Inflammatory macrophage treated with lipopolysaccharide for 4 hours (primary cell): ENCODE measurements around the gene FOXO3.
A peak's percentile ranks its signal among the peaks of the same experiment; 100 is the strongest.

Source experiments
- DNase-seq: peaks from one replicate; pipeline ENCODE4 v3.0.0-alpha.2; 2020

The FOXO3 gene

DNA sequence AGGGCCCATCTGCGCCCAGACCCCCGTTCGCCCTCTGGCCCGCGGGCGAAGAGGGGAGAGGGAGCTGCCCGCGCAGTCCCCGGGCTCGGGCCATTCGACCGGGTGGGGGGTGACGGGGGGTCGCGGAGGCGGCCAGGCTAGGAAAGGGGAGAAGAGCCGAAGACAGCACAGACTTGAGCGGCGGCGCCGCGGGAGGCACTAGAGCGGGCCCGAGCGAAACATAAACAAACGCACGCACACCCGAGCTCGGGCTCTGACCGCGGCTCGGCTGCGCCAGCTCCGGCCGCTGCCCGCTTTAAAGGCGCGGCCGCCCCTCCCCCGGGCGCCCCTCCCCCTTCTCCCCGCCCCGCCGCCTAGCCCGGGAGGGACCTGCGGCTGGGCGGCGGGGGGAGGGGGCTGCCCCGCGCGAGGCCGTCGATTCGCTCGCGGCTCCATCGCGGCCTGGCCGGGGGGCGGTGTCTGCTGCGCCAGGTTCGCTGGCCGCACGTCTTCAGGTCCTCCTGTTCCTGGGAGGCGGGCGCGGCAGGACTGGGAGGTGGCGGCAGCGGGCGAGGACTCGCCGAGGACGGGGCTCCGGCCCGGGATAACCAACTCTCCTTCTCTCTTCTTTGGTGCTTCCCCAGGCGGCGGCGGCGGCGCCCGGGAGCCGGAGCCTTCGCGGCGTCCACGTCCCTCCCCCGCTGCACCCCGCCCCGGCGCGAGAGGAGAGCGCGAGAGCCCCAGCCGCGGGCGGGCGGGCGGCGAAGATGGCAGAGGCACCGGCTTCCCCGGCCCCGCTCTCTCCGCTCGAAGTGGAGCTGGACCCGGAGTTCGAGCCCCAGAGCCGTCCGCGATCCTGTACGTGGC is at the start of gene FOXO3:
TSS of gene FOXO3 (plus strand) at position 455 of the 846 bp plus-strand sequence. CDS start at position 747, 292 bp downstream.
- peak; percentile 82 for DNase-seq

- no peak for DNase-seq
These were observed 41.8 kb upstream of the FOXO3 start for GRCh38 chr6:108518714-108519576.

DNA sequence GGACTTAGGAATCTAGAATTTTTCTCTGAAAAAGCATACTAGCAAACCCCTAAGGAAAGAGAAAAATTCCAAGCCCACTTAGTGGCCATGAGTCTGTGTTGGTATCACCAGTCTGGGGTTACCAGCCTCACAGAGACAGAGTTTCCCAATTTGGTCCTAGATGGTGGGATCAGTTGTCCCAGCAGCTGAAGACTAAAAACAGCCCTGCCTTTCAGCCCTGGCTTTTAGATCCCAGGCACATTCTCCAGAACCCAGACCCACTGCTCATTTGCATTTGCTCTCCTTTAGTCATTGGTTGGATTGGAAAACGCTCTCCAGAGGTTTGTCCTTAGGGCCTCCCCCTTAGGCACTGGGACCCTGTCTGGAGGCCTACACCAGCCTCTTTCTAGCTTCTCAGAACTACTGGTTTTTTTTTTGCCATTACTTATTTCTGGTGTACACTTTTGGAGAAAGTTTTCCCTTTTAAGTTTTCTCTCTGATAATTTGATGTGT is 39.1 kb upstream of the FOXO3 start:
- DNase-seq = no peak

DNA sequence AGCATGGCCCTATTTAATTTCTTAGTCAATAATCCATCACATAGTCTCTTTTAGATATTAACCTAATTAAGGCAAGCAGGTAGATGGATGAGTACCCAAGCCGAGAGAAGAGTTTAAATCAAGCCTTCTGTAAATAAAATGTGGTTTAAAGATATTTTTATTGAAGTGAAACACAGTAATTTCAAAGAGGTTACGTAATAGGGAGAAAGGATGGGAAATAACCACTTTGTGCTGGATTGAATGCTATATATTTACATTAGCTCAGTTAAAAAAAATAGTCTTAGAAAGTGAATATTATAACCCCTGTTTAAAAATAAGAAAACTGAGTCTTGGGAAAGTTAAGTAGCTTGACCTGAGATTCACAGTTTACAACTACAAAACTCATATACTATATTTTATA is 37.0 kb upstream of the FOXO3 start:
- peak; percentile 19 for DNase-seq

- DNase-seq = no peak
These were observed 36.0 kb upstream of the FOXO3 start for GRCh38 chr6:108524528-108525248.

- DNase-seq = peak; percentile 32
These were observed 34.0 kb upstream of the FOXO3 start for GRCh38 chr6:108526739-108527174.

DNA sequence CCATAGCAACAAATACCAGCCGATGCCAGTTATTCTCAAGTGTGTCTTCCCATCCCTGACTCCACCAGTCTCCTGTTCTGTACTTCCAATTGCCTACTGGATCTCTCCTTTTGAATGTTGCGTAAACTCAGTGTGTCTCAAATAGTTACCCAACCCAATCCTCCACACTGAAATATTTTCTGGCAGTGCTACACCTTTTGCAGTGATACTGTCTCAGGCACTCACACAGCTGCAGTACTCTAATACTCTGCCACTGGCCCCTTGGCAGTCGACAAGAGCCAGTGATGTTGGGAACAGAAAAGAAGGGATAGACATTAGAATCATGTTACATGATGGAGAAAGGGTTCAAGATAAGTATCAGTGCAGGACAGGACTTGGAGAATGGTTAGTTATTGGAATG is 31.8 kb upstream of the FOXO3 start:
- no peak for DNase-seq

DNA sequence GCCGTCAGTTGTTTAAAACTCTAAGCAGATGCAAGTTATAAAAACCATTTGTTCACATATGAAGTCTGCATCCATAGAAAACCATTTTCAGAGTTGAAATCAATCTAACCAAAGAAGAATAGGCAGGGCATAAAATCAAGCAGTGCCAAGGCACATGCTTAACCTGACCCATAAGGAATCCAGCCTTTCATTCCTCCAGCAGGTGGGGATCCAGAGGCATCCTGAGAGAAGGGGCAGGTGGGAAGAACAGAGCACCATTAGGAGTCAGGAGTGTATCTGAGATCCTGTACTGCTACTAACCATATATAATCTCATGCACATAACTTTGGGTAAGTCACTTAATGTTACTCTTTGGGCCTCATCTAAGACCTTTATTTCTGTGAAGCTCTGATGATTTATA is 29.4 kb upstream of the FOXO3 start:
- DNase-seq = no peak

GRCh38 chr6:108535114-108535742 is 25.5 kb upstream of the FOXO3 start:
- DNase-seq = no peak

GRCh38 chr6:108535920-108536535 is 24.7 kb upstream of the FOXO3 start:
- peak; percentile 38 for DNase-seq

DNA sequence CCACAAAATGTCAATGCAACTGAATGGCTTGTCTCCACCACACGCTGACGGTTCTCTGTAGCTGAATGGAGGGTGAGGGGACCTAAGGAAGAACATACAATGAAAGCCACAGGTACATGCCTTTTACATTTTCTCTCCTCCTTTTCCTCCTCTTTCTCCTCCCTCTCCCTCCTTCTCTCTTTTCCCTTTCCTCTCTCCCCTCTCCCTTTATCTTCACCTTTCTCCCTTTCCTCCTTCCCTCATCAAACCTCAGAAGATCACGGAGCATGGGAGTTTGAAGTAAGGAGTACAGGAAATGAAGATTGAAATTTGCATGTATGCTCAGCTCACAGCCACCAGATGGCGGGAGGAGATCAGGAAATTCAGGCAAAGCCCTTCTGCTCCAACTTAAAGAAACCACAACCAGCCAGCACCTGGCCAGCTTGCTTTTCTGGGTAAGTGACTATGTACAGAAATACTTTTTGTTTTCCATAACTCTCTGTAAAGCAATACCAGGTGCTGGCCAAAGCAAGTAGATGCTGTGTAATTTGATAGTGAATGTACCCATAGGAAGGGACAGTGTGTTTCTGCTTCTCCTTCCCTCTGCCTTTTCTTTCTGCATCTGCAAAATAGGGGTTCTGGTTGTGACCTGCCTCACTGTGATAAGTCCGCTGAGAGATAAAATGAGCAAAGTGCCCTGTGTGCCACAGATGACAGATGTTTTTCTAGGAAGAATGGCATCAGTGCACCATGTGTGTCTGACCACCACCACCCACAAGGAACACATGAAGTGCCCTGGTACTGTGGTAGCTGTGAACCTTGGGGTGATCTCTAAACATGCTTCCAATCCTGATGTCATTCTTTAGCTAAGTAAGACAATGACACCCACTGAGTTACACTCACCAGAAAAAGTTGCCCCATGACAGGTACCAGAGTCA is 18.6 kb upstream of the FOXO3 start:
- peak; percentile 64 for DNase-seq

DNA sequence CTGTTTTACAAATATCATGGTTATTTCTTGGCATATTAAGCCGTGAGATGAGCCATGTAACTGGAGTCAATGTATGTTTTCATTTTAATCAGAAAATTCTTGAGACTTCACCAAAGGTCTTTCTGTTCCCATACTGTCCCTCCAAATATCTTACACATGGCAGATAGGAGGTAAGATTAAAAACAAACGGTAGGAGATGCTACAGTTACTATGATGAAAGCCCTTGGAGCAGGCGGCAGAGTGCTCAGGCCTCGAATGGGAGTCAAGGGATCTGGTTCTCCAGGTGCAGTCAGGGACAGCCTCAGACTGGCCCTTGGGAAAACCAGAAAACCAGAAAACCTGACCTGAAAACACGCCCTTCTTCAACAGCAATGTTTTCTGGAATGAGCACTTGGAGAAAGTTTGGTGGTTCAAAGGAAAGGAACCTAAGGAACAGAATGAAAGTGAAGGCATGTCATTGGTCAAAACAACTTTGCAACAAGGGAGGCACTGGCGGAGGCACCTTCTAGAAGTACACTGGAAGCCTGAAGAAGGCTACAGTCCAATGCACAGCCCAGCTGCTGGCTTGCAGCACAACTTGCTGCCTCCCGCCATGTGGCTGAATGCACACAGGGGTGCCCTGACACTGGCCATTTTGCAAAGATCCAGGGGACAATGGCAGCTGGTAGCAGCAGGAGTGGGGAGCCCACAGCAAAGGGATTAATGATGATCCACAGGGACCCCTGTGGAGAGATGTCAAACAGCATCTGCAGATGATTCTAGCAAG is 17.4 kb upstream of the FOXO3 start:
- DNase-seq = no peak

DNA sequence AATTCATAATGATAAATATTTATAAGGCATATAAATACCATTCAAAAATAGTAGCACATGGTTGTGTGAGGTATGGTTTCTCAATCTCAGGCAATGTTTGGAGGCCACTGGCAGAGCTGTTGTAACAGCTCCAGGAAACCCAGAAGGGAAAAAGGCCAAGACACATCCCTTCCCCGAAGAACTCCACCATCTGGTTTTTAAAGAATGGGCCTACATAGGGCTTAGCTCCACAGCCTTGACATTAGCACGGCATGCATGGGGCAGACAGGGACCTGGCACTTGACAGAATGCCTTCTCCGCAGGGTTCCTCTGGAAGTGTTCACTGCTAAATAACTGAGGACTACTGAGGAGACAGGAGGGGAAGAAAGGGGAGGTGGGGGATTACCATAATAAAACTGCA is 16.1 kb upstream of the FOXO3 start:
- no peak for DNase-seq

- peak; percentile 34 for DNase-seq
These were observed 14.4 kb upstream of the FOXO3 start for GRCh38 chr6:108546079-108547049.

- no peak for DNase-seq
These were observed 11.5 kb upstream of the FOXO3 start for GRCh38 chr6:108549241-108549640.

- no peak for DNase-seq
These were observed 11.0 kb upstream of the FOXO3 start for GRCh38 chr6:108549741-108550140.

GRCh38 chr6:108550256-108550655 is 10.5 kb upstream of the FOXO3 start:
- no peak for DNase-seq

DNA sequence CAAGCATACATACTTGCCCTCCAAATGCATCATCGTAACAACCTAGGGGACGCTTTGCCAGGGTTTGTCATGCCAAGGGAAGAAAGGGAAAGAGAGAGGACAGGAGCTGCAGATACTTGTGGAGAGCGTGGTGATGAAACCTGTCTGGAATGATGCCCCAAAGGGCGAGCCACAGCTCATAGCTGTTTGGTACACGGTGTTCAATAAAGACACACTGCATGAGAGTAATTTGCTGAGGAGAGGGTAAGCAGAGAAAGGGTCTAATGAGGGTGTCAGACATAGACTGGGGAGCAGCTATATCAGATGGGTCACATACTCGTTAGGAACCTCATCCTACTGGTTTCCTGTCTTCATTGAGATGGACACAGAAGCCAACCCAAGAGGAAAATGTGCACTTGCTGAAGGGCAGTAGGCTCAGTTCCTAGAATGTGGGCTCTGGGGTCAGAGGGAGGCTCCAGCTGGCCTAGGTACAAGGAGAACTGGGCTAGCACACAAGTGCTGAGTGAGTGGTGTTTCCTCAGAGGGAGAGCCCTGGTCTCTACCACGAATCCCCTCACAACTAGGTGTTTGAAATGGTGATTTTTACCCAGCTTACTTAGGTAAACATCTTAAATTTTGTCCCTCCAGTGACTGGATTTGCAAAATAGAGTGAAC is 5.2 kb upstream of the FOXO3 start:
- DNase-seq = no peak
